NCI-H460 (cell line): Measurements from ENCODE around the gene CD28. TPM values are rescaled to one million over a fixed set of nuclear protein-coding genes. Genes with fewer than 3 reads are reported as not detected.
"Not testable (repeated sequence)": the region's sequence is repeated elsewhere in the genome, so short reads cannot be mapped to it uniquely, and the experiment has no call there.

Experiments used
- DNase-seq: peaks from one replicate; pipeline ENCODE4 v3.0.0-alpha.2; 2016; ENCODE audit warnings: low read depth; ENCODE audit errors: extremely low read depth
- total RNA-seq: library from RNA; depleted of rRNA; stranded (reverse); fragments of >200 nt; shearing (Covaris generic); gene quantifications from 2 replicates; pipeline ENCODE4 v1.2.3, GENCODE V29; 2014

Gene CD28
- total RNA-seq, 1 experiment from 2014 or later = not detected

- DNase-seq = no peak
These were observed 20.5 kb upstream of the CD28 start for GRCh38 chr2:203685789-203686420.

- no peak for DNase-seq
These were observed 19.3 kb upstream of the CD28 start for GRCh38 chr2:203687165-203687564.

GRCh38 chr2:203688798-203689197, 17.6 kb upstream of the CD28 start:
- no peak for DNase-seq

GRCh38 chr2:203689426-203690116, 16.9 kb upstream of the CD28 start:
- DNase-seq = no peak

- no peak for DNase-seq
These were observed 16.4 kb upstream of the CD28 start for GRCh38 chr2:203690117-203690431.

- DNase-seq = no peak
These were observed 15.9 kb upstream of the CD28 start for GRCh38 chr2:203690441-203691047.

- no peak for DNase-seq
These were observed 15.3 kb upstream of the CD28 start for GRCh38 chr2:203691149-203691548.

- DNase-seq = no peak
These were observed 14.3 kb upstream of the CD28 start for GRCh38 chr2:203692031-203692710.

GRCh38 chr2:203693242-203693879, 13.1 kb upstream of the CD28 start:
- no peak for DNase-seq

GRCh38 chr2:203694191-203694590, 12.2 kb upstream of the CD28 start:
- DNase-seq = no peak

GRCh38 chr2:203697190-203697589, 9.2 kb upstream of the CD28 start:
- no peak for DNase-seq

GRCh38 chr2:203697763-203698162, 8.7 kb upstream of the CD28 start:
- not testable (repeated sequence) for DNase-seq

GRCh38 chr2:203698410-203698809, 8.0 kb upstream of the CD28 start:
- DNase-seq = not testable (repeated sequence)

- DNase-seq = no peak
These were observed 2.0 kb upstream of the CD28 start for GRCh38 chr2:203704430-203704829.

- DNase-seq = no peak
These were observed 1.3 kb upstream of the CD28 start for GRCh38 chr2:203705178-203705577.

GRCh38 chr2:203707530-203707929, 1.1 kb downstream of the CD28 start:
- no peak for DNase-seq

- no peak for DNase-seq
These were observed 2.5 kb downstream of the CD28 start for GRCh38 chr2:203708846-203709396.

- DNase-seq = no peak
These were observed 3.1 kb downstream of the CD28 start for GRCh38 chr2:203709416-203710040.

- DNase-seq = no peak
These were observed 3.8 kb downstream of the CD28 start for GRCh38 chr2:203710226-203710625.

GRCh38 chr2:203710952-203711351, 4.5 kb downstream of the CD28 start:
- DNase-seq = no peak
